GM12865 (cell line): ENCODE data around the gene CCDC170.

Experiments
- DNase-seq: peaks from one replicate; pipeline ENCODE4 v3.0.0; 2010; ENCODE audit warnings: low read depth
- H3K4me3 ChIP-seq: 2 replicates; pipeline ENCODE4 v1.5.1; 2011; ENCODE audit warnings: mild to moderate bottlenecking, low read depth, low read length, control low read depth
- TF ChIP-seq, protein P1 (sequence below): IDR thresholded peaks from 2 replicates; pipeline ENCODE4 v1.5.1; 2011; ENCODE audit warnings: low read length, control low read depth, low read depth, inconsistent platforms; ENCODE audit not compliant: insufficient read depth; ENCODE audit errors: missing control alignments

The CCDC170 gene

DNA sequence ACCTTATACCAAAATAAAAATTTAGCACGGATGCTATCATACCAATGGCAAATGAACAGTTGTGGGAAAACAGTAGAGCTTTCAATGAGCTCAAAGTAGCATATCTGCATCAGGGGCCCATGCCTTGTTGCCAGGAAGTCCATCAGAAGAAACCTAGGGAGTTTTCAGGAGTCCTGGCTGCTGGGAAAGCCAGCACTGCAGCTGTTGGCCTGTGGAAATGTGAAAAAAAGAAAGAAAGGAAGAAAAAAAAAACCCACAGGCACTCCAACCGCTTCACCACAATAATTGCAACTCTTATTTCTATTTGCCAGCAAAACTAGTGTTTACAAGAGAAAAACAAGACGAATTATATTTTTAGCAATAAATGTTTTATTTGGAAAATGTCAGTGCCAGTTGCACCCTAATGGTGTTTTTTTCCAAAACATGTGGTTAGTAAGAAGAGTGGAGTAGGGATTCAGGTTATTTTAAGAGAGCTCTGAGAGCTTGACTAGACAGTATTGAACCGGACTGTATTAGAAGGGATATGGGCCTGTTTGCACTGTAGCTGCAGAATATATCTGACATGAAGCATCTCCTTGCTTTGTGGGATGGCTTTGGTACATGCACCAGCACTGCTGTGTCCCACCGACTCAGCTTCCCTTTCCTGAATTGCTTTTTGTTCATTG is 137.3 kb downstream of the CCDC170 start:
- H3K4me3 ChIP-seq, result no peak overlapping the region
- TF ChIP-seq, protein P1, sequence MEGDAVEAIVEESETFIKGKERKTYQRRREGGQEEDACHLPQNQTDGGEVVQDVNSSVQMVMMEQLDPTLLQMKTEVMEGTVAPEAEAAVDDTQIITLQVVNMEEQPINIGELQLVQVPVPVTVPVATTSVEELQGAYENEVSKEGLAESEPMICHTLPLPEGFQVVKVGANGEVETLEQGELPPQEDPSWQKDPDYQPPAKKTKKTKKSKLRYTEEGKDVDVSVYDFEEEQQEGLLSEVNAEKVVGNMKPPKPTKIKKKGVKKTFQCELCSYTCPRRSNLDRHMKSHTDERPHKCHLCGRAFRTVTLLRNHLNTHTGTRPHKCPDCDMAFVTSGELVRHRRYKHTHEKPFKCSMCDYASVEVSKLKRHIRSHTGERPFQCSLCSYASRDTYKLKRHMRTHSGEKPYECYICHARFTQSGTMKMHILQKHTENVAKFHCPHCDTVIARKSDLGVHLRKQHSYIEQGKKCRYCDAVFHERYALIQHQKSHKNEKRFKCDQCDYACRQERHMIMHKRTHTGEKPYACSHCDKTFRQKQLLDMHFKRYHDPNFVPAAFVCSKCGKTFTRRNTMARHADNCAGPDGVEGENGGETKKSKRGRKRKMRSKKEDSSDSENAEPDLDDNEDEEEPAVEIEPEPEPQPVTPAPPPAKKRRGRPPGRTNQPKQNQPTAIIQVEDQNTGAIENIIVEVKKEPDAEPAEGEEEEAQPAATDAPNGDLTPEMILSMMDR, result no peak
- no peak for DNase-seq

- no peak for DNase-seq
- H3K4me3 ChIP-seq, result no peak overlapping the region
- TF ChIP-seq, protein P1, result no peak
Measured at GRCh38 chr6:151632415-151632987, 138.7 kb downstream of the CCDC170 start.

GRCh38 chr6:151633526-151634335 is 139.9 kb downstream of the CCDC170 start:
- DNase-seq, result no peak
- no peak overlapping the region for H3K4me3 ChIP-seq
- TF ChIP-seq, protein P1, result no peak

- no peak for DNase-seq
- no peak overlapping the region for H3K4me3 ChIP-seq
Measured at GRCh38 chr6:151634336-151634720, 140.5 kb downstream of the CCDC170 start.

DNA sequence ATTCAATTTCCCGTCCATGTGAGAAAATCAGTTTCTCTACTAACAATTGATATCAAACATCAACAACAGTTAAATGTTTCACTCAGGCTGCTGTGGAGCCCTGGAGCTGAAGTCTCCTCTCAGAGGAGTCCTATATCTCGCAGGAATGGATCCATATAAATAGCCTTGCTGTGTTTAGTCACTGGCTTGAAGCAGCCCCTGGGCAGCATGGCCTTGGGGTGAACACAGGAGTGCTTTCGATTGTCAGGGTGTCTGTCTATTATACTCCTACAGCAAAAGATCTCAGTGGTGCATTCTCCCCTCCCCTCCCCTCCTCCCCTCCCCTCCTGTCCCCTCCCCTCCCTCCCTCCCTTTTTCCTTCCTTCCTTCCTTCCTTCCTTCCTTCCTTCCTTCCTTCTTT is 141.9 kb downstream of the CCDC170 start:
- H3K4me3 ChIP-seq, result no peak overlapping the region
- TF ChIP-seq, protein P1, result no peak
- DNase-seq, result no peak

More at GRCh38 chr6:151634336-151634720, 140.5 kb downstream of the CCDC170 start:
- TF ChIP-seq, protein P1, result no peak

- DNase-seq, result no peak
- H3K4me3 ChIP-seq, result no peak overlapping the region
- TF ChIP-seq, protein P1, result no peak
Measured at GRCh38 chr6:151637814-151638213, 144.0 kb downstream of the CCDC170 start.
